ENCODE data around the gene TRIO. TPM values are rescaled to one million over a fixed set of nuclear protein-coding genes. Genes with fewer than 3 reads are reported as not detected.

The TRIO gene
- total RNA-seq, 1 donor from 2014 or later, result 71.6 TPM

- Histone ChIP-seq H3K36me3 (ENCODE audit: control insufficient read depth, insufficient read depth, low read length) (no peaks in the 10 kb centered on the region), H3K4me3 (ENCODE audit: low read depth, low read length) (no peak overlapping the region), H3K27me3 (ENCODE audit: control insufficient read depth, insufficient read depth, low read length) (no peaks in the 10 kb centered on the region)
- FAIRE-seq (no peak), DNase-seq (ENCODE audit: low read depth) (peak; percentile 43)
- no peak for TF ChIP-seq CTCF (IDR thresholded peaks at IDR 0.05; ENCODE audit: insufficient read depth, low read length, severe bottlenecking)
These were observed 39.6 kb downstream of the TRIO start for GRCh38 chr5:14182761-14183160.

GRCh38 chr5:14183187-14183939, 40.2 kb downstream of the TRIO start:
- no peak overlapping the region for H3K4me3 ChIP-seq (ENCODE audit: low read depth, low read length)
- no peaks in the 10 kb centered on the region for H3K27me3 ChIP-seq (ENCODE audit: control insufficient read depth, insufficient read depth, low read length)
- DNase-seq (ENCODE audit: low read depth), result no peak
- FAIRE-seq, result no peak
- no peak for TF ChIP-seq CTCF (IDR thresholded peaks at IDR 0.05; ENCODE audit: insufficient read depth, low read length, severe bottlenecking)
- no peaks in the 10 kb centered on the region for H3K36me3 ChIP-seq (ENCODE audit: control insufficient read depth, insufficient read depth, low read length)

- no peaks in the 10 kb centered on the region for H3K36me3 ChIP-seq (ENCODE audit: control insufficient read depth, insufficient read depth, low read length)
- no peak for TF ChIP-seq CTCF (IDR thresholded peaks at IDR 0.05; ENCODE audit: insufficient read depth, low read length, severe bottlenecking)
- no peak for DNase-seq (ENCODE audit: low read depth)
- H3K4me3 ChIP-seq (ENCODE audit: low read depth, low read length), result no peak overlapping the region
- H3K27me3 ChIP-seq (ENCODE audit: control insufficient read depth, insufficient read depth, low read length), result no peaks in the 10 kb centered on the region
- no peak for FAIRE-seq
These were observed 40.9 kb downstream of the TRIO start for GRCh38 chr5:14184082-14184481.

- no peak for FAIRE-seq
- no peak for DNase-seq (ENCODE audit: low read depth)
- TF ChIP-seq CTCF (IDR thresholded peaks at IDR 0.05; ENCODE audit: insufficient read depth, low read length, severe bottlenecking), result no peak
- no peaks in the 10 kb centered on the region for H3K27me3 ChIP-seq (ENCODE audit: control insufficient read depth, insufficient read depth, low read length)
- no peak overlapping the region for H3K4me3 ChIP-seq (ENCODE audit: low read depth, low read length)
- no peaks in the 10 kb centered on the region for H3K36me3 ChIP-seq (ENCODE audit: control insufficient read depth, insufficient read depth, low read length)
These were observed 41.6 kb downstream of the TRIO start for GRCh38 chr5:14184725-14185124.

- Histone ChIP-seq H3K36me3 (ENCODE audit: control insufficient read depth, insufficient read depth, low read length) (no peaks in the 10 kb centered on the region), H3K27me3 (ENCODE audit: control insufficient read depth, insufficient read depth, low read length) (no peaks in the 10 kb centered on the region), H3K4me3 (ENCODE audit: low read depth, low read length) (no peak overlapping the region)
- DNase-seq (ENCODE audit: low read depth), result peak; percentile 90
- TF ChIP-seq CTCF (IDR thresholded peaks at IDR 0.05; ENCODE audit: insufficient read depth, low read length, severe bottlenecking), result no peak
- no peak for FAIRE-seq
These were observed 42.4 kb downstream of the TRIO start for GRCh38 chr5:14185326-14186058.
